Kidney tubule cell (primary cell): ENCODE results near the gene PIEZO2.
"Not testable (repeated sequence)": the region's sequence is repeated elsewhere in the genome, so short reads cannot be mapped to it uniquely, and the experiment has no call there.

Experiments
- DNase-seq: peaks from one replicate; pipeline ENCODE4 v3.0.0-alpha.2; 2018; ENCODE audit warnings: low spot score

The PIEZO2 gene

GRCh38 chr18:10893761-10894160 is 255.6 kb downstream of the PIEZO2 start:
- DNase-seq = no peak

DNA sequence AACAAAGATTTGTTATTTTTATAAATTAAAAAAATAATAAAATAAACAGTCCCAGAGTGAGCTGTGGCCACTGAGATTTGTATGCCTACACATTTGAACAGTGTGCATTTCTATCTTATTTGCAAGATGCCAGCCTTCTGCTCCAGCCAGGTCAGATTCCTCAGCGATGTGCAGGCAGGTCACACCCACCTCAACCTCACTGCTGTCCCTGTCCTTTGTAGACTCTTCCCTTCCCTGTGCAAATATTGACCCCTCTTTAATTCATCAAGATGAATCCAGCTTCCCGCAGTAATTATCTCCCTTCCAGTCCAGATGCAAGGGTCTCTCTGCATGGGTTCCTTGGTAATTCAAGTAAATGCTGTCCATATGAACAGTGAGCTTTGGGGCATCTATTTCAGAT is 256.2 kb downstream of the PIEZO2 start:
- peak; percentile 7 for DNase-seq

DNA sequence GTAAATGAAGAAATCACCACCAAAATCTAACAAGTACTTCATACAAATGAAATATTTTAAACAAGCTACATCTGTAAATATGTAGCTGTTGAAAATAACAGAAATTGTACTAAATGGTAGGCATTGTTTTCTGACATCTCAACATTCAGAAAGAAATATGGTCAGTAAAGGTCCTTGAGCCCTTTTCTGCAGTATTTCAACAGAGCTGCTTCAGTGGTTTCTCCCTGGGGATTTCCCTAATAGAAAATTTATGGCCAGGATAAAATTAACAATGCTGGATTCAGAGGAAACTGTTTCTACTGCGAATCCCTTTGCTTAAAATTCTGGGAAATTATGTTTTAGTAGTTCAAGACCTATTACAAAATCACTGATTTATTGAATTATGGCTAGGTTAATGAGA is 256.6 kb downstream of the PIEZO2 start:
- no peak for DNase-seq

- no peak for DNase-seq
These were observed 259.3 kb downstream of the PIEZO2 start for GRCh38 chr18:10890022-10890421.

DNA sequence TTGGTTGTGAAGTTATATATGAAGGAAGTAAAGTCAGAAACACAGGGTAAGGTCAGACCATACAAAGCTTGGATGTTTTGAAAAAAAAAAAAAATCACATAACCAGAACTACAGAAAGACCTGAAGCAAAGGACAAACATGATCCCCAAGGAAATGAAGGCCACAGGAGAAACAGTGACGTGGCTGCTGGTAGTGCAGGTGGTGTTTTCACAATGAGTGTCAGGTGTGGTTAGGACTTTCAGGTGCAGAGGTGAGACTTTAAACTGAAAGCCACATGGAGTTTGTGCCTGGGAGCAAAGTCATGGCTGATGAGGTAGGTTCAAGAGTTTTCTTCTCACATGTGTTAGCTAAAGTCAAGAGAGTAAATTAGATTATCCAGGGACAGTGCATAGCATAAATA is 270.7 kb downstream of the PIEZO2 start:
- no peak for DNase-seq

DNA sequence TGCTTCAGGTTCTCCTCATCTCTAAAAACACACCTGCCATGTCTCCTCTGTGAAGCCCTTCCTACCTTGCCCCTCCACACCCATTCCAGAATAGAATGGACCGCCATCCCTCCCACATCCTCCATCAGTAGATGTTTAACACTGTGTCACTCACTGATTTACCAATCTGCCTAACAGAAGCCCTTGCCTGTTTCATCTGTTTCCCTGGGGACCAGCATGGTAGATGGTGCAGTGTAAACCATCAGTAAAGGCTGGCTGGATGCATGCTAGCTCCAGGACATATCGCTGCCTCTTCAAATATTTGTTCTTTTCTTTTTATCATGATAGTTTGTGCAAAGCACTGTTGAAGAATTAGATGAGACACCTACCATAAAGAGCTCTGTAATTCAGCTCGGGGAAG is 271.4 kb downstream of the PIEZO2 start:
- no peak for DNase-seq

DNA sequence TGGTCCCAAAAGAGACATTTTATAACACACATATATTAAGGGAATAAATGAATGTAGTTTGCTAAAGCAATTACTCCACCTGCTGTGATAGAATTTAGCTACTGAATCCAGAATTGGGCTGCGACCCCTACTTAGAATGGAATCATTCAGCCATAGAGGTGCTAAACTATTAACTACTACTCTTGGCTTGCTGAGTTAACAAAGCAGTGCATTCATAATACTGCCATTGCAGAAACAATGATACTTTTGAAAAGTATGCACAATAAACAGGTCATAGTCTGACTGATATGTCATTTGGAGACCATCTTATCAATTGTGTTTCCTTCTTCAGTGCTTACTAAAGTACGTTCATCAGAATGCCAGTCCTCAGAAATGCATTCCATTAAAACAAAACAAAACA is 273.6 kb downstream of the PIEZO2 start:
- no peak for DNase-seq

DNA sequence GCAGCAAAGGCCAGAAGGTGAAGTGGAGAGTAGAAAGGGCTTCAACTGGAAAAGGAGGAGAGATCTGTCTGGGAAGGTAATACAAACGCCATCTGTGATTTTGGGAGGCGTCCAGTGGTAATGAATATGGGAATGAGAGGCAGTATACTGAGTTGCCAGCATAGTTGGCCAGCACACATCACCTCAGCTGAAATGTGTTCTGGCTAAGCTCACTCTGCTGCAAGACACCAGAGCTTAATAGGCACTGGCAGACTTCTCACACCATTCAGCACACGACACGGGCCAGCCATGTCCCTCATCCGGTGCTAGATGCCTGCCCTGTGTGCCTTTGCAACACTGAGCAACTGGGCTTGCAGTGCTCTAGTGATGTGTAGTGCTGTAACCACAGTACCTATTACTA is 277.1 kb downstream of the PIEZO2 start:
- DNase-seq = no peak

DNA sequence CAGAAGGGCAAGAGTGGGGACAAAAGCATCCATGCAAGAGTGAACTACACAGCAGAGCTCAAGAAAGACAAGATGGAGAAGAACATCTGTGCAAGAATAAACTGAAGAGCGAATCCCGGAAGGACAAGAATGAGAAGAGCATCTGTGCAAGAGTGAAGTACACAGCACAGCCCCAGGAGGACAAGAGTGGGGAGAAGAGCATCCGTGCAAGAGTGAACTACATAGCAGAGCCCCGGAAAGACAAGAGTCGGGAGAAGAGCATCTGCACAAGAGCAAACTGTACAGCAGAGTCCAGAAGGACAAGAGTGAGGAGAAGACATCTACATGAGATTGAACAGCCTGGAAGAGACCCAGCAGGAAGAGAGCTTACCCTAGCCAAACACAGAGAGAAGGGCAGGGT is 284.6 kb downstream of the PIEZO2 start:
- no peak for DNase-seq

- DNase-seq = no peak
These were observed 286.3 kb downstream of the PIEZO2 start for GRCh38 chr18:10863026-10863425.

- DNase-seq = no peak
These were observed 288.4 kb downstream of the PIEZO2 start for GRCh38 chr18:10860928-10861327.

DNA sequence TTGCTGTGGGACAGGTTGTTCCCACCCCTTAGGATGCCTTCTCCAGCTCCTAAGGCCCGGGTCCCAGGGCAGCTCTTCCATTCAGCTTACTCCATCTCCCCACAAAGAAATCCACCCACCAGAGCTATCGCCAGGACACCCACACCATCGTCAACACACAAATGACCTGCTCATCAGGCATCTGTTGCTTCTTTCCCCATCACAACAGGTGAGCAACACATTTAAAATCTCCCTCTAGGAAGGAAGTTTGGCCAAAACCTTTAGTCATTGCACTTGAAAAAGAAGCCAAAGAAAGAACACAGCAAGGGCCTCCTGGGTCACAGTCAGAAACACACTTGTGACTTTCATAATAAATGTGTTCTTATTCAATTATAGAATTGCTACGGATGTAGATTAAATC is 289.0 kb downstream of the PIEZO2 start:
- DNase-seq = no peak

- DNase-seq = no peak
These were observed 290.9 kb downstream of the PIEZO2 start for GRCh38 chr18:10858477-10858876.

DNA sequence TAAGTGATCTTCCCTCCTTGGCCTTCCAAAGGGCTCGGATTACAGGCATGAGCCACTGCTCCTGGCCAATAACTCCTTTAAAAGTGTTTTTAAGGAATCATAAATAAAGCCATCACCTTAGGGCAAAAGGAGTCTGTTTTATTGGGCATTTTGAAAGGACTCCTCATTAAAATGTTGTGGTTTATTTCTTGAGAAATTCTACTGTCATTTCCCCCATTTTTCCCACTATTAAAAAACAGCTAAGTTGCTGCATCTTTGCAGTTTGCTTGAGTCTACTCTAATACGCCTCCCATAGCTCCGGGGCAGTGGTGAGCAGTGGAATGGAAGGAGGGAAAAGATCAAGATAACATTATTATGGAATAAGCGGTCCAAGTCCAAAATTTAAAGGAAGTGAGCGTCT is 293.2 kb downstream of the PIEZO2 start:
- no peak for DNase-seq

DNA sequence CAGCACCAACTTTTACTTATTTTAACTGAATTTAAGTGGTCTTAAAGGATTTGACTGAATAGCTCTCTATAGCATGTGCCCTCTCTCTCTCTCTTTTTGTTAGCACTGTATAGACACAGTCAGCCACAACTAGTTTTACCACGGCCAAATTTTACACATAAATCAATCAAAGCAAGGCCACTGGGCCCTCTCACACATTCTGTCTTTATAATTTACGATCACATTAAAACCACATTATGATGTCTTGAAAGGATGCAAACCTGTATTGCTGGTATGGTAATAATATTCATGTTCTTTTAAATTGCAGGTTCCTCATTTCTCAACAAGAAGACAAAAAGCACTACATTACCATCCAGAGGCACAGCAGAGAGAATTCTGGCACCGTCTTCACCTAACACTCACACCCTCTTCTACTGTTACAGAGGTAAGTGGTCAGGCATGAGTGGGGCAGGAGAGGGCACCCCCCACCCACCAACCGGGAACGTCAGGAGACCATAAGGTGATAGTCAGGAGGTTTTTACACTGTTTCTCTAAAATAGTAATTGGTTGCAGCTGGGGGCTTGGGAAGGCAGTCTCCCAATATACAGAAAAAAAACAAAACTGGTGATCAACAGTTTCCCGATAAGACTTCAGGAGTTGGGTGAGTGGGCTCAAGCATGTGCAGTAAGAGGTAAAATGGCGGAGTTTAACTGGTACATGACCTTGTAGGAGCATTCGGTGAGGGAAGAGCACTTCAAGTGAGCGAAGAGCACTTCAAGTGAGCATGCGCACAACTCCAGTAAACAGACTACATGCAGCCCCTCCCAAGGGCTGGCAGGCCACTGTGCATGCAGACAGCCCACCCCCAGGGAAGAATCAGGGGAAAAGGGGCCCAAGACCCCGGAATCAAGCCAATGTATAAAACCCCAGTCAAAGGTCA is 296.7 kb downstream of the PIEZO2 start:
- no peak for DNase-seq

- peak; percentile 52 for DNase-seq
These were observed 297.5 kb downstream of the PIEZO2 start for GRCh38 chr18:10851824-10852319.

DNA sequence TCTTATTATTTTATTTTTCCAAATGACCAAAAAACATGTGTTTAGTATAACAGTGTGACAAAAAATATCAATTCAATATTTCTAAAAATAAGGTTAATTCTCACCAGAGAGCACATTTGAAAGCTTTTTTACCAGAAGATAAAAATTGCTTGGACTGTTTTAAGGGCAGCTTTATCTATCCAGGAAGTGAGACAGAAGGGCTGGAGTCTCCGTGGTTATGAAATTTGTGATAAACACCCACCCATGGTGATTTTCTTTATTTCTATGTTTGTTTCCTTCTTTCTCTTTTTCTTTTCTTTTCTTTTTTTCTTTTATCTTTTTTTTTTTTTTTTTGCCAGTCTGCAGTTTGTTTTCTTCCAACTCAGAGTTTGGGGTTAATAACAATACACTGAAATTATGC is 298.5 kb downstream of the PIEZO2 start:
- no peak for DNase-seq

DNA sequence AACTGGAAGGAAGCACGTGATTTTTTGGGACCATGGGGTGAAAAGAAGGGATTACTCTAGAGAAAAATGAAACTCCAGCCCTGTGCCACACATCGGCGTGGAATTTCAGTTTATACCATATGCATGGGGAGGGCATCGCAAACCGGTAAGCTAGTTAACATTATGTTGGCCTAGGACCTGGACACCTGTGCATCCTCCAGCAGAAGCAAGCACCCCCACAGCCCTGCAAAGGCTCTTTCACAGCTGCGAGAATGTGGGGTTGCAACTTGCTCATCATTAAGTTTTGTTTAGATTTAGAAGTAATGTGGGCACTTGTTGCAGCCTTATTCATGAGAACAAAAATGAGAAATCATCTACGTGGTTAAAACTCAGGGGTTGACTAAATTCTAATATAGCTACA is 299.2 kb downstream of the PIEZO2 start:
- no peak for DNase-seq

- DNase-seq = no peak
These were observed 301.5 kb downstream of the PIEZO2 start for GRCh38 chr18:10847907-10848306.

DNA sequence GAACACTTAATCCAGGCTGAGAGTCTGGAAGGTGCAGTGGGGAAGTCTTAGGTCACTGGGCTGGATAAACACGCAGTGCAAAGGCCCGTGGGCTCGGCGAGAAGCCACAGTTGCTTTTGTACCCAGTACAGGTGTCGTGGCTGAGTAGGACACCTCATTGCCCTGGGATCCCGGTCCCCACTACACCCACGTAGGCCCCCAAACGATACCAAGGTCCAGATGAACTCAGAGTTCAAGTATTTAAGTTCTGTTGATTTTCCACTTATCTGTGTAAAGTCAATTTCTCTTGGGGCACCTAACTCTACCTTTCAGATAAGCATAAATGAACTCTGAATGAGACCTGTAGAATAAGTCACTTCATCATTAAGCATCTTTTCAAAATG is 302.0 kb downstream of the PIEZO2 start:
- no peak for DNase-seq

- no peak for DNase-seq
These were observed 302.5 kb downstream of the PIEZO2 start for GRCh38 chr18:10846657-10847407.

DNA sequence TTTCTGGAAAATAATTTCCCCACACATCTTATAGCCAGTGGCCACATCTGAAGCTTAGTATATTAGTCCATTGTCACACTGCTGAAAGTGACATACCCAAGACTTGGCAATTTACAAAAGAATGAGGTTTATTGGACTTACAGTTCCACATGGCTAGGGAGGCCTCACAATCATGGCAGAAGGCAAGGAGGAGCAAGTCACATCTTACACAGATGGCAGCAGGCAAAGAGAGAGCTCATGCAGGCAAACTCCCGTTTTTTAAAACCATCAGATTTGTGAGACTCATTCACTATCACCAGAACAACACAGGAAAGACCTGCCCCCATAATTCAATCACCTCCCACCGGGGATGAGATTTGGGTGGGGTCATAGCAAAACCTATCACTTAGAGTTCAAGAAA is 303.3 kb downstream of the PIEZO2 start:
- not testable (repeated sequence) for DNase-seq

DNA sequence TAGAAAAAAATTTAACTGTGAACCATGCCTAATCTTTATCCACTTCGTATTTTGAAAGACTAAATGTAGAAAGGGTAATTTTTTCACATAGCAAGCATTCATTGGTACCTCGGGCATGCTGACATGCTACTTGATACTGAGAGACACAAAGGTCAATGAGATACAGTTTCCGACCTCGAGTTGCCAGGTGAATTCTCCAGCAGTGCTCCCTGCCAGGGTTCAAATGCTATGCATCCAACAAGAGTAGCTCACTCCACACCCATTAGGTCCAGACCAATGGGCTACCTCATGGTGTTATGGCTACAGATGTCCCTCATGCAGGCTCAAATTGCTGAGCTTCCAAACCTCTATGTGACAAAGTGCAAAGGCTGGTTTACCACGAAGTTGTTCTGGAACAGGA is 305.8 kb downstream of the PIEZO2 start:
- no peak for DNase-seq
